Left ventricle myocardium inferior (tissue), 1 donor: ENCODE data around the gene FAM120B. TPM values are rescaled to one million over a fixed set of nuclear protein-coding genes. Genes with fewer than 3 reads are reported as not detected.
"Not testable (repeated sequence)": the region's sequence is repeated elsewhere in the genome, so short reads cannot be mapped to it uniquely, and the experiment has no call there.

Experiments
- DNase-seq: peaks from one replicate; pipeline ENCODE4 v3.0.0-alpha.2; 2020
- H3K27ac ChIP-seq: fragments of 200-600 bp; replicated peaks from 2 replicates; pipeline ENCODE4 v1.8.0; 2021
- H3K27me3 ChIP-seq: fragments of 200-600 bp; 2 replicates; pipeline ENCODE4 v1.8.0; 2021; ENCODE audit warnings: low read depth
- H3K36me3 ChIP-seq: fragments of 200-600 bp; 2 replicates; pipeline ENCODE4 v1.8.0; 2021
- H3K4me1 ChIP-seq: fragments of 200-600 bp; 2 replicates; pipeline ENCODE4 v1.8.0; 2021
- H3K4me3 ChIP-seq: fragments of 200-600 bp; 2 replicates; pipeline ENCODE4 v1.8.0; 2021; ENCODE audit warnings: mild to moderate bottlenecking, moderate library complexity
- H3K9me3 ChIP-seq: fragments of 200-600 bp; replicated peaks from 2 replicates; pipeline ENCODE4 v1.8.0; 2021
- intact Hi-C: fragments of 100-400 bp; cut with micrococcal nuclease; formaldehyde crosslinking; loops from one replicate; pipeline ENCODE4 v1.11.0; 2022
- total RNA-seq: library from RNA; stranded (reverse); fragmentation: NEBNext Ultra II Directional; extraction: Animal tissue kit (Norgen Biotek cat#: 25700); gene quantifications from one replicate; pipeline ENCODE4 v1.2.1, GENCODE V29; 2021
- TF ChIP-seq, protein P1 (sequence below): fragments of 200-600 bp; IDR thresholded peaks from 2 replicates; pipeline ENCODE4 v1.8.0; 2021; ENCODE audit warnings: antibody characterized with exemption, mild to moderate bottlenecking, borderline replicate concordance
- donor health status: DM: no; HTN: yes; CAD: no; lungs with severe emphysema.

FAM120B gene
- total RNA-seq, 1 donor from 2014 or later: 20.1 TPM

DNA sequence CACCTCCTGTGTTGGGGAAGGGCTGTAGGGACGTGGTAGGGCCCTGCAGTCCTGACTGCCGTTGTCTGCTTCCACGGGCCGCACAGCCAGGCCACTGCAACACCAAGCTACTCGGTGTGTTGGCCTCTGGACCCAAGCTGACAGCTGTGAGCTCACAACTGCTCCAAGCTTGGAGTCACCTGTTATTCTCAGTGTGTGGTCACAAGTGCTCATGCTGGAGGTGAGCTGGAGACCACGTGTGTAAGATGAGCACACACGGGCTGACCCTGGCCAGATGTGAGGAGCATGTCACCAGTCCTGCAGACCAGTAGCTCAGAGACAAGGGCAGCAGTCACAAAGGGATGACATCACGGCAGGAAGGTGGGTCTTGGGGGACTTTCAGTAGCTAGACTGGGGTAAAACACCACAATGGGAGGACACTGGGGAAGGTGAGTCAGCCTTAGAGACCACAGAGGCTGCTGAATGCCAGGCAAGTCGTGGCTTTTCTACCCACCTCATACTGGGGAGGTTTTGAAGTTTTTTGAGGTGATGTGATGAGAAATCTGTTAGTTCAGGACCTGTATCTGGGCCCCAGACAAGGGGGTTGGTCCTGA is 87.3 kb downstream of the FAM120B start:
- H3K4me3 ChIP-seq: no peak overlapping the region
- peaks cover 87% of the 10 kb centered on the region for H3K36me3 ChIP-seq
- TF ChIP-seq, protein P1, sequence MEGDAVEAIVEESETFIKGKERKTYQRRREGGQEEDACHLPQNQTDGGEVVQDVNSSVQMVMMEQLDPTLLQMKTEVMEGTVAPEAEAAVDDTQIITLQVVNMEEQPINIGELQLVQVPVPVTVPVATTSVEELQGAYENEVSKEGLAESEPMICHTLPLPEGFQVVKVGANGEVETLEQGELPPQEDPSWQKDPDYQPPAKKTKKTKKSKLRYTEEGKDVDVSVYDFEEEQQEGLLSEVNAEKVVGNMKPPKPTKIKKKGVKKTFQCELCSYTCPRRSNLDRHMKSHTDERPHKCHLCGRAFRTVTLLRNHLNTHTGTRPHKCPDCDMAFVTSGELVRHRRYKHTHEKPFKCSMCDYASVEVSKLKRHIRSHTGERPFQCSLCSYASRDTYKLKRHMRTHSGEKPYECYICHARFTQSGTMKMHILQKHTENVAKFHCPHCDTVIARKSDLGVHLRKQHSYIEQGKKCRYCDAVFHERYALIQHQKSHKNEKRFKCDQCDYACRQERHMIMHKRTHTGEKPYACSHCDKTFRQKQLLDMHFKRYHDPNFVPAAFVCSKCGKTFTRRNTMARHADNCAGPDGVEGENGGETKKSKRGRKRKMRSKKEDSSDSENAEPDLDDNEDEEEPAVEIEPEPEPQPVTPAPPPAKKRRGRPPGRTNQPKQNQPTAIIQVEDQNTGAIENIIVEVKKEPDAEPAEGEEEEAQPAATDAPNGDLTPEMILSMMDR: no peak
- H3K27me3 ChIP-seq: no peaks in the 10 kb centered on the region
- no peak for DNase-seq
- intact Hi-C loops: no loop called here
- H3K27ac ChIP-seq: no peak overlapping the region
- peaks cover 11% of the 10 kb centered on the region for H3K4me1 ChIP-seq
- no peaks in the 10 kb centered on the region for H3K9me3 ChIP-seq

DNA sequence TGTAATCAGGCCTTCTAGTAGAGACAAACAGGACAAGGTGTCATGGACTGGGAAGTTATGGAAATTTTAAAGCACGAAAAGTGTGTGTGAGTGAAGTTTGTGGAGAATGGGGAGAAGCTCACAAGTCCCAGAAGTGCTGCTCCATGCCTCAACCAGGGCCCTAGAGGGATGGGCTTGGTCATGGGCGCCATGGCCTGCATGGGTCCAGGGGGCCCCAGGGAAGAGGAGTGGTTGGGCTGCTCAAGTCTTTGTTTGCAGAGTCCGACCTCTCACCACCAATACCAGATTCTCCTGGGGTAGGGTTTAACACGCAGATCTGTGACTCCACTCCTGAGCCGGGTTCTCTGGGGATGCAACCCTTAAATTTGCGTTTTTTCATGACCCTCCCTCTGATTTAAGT is 88.4 kb downstream of the FAM120B start:
- no peak overlapping the region for H3K4me3 ChIP-seq
- intact Hi-C loops: no loop called here
- peaks cover 5% of the 10 kb centered on the region for H3K4me1 ChIP-seq
- H3K27me3 ChIP-seq: no peaks in the 10 kb centered on the region
- no peaks in the 10 kb centered on the region for H3K9me3 ChIP-seq
- TF ChIP-seq, protein P1: no peak
- no peak for DNase-seq
- peaks cover 79% of the 10 kb centered on the region for H3K36me3 ChIP-seq
- no peak overlapping the region for H3K27ac ChIP-seq

DNA sequence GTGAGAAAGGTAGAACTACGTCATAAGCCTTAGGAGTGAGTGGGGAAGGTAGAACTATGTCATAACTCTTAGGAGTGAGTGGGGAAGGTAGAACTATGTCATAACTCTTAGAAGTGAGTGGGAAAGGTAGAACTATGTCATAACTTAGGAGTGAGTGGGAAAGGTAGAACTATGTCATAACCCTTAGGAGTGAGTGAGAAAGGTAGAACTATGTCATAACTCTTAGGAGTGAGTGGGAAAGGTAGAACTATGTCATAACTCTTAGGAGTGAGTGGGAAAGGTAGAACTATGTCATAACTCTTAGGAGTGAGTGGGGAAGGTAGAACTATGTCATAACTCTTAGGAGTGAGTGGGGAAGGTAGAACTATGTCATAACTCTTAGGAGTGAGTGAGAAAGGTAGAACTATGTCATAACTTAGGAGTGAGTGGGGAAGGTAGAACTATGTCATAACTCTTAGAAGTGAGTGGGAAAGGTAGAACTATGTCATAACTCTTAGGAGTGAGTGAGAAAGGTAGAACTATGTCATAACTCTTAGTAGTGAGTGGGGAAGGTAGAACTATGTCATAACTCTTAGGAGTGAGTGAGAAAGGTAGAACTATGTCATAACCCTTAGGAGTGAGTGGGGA is 92.3 kb downstream of the FAM120B start:
- H3K4me3 ChIP-seq, H3K27ac ChIP-seq, H3K27me3 ChIP-seq, H3K9me3 ChIP-seq, intact Hi-C loops, DNase-seq, H3K4me1 ChIP-seq: not testable (repeated sequence)
- peaks cover 77% of the 10 kb centered on the region for H3K36me3 ChIP-seq

DNA sequence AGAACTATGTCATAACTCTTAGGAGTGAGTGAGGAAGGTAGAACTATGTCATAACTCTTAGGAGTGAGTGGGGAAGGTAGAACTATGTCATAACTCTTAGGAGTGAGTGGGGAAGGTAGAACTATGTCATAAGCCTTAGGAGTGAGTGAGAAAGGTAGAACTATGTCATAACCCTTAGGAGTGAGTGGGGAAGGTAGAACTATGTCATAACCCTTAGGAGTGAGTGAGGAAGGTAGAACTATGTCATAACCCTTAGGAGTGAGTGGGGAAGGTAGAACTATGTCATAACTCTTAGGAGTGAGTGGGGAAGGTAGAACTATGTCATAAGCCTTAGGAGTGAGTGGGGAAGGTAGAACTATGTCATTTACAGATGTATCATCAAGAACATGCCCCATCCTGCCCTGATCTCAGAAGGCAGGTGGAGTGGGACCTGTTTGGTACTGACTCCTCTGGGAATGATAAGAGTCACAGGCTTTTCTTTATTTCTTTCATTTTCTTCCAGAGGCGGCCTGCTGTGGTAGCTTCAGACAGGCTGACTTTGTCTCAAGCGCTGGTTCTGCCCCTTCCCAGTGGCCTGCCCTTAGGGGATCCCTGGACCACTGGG is 93.5 kb downstream of the FAM120B start:
- H3K27ac ChIP-seq, H3K4me1 ChIP-seq, intact Hi-C loops, H3K27me3 ChIP-seq, DNase-seq, H3K4me3 ChIP-seq, H3K9me3 ChIP-seq: not testable (repeated sequence)
- peaks cover 78% of the 10 kb centered on the region for H3K36me3 ChIP-seq

DNA sequence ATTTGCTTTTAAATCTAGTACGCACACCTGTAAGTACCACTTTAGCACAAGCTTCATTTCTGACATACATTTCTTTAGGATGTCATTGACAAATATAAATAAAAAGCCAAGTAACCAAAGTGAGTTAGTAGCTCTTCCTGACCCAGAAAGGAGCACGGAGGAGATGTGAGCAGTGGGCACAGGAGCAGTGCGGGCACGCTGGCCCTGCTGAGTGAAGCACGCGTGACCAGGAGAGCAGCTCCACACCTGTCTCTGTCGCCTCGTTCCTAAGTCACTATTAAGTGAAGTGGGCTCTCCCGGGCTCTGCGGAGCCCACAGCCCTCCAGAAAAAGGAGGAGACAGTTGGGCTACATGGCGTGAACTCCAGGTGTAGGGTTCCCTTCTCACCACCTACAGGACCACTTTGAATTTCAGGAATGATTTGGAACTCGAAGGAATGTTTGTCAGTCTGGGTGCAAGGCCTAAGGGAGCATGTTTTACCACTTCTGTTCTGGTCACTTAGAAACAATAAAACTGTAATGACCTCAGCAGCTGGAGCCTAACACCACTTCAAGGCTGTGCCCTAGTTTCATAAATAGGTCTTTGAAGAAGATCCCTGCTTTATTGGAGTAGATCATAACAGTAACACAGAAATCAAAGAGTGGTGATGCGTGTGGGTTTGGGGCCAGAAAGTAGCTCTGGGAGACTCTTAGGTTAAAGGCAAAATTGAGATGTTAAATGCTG is 95.9 kb downstream of the FAM120B start:
- no peaks in the 10 kb centered on the region for H3K4me1 ChIP-seq
- H3K27ac ChIP-seq: no peak overlapping the region
- peaks cover 66% of the 10 kb centered on the region for H3K36me3 ChIP-seq
- H3K4me3 ChIP-seq: no peak overlapping the region
- no peak for DNase-seq
- intact Hi-C loops: no loop called here
- TF ChIP-seq, protein P1: no peak
- no peaks in the 10 kb centered on the region for H3K27me3 ChIP-seq
- H3K9me3 ChIP-seq: no peaks in the 10 kb centered on the region

DNA sequence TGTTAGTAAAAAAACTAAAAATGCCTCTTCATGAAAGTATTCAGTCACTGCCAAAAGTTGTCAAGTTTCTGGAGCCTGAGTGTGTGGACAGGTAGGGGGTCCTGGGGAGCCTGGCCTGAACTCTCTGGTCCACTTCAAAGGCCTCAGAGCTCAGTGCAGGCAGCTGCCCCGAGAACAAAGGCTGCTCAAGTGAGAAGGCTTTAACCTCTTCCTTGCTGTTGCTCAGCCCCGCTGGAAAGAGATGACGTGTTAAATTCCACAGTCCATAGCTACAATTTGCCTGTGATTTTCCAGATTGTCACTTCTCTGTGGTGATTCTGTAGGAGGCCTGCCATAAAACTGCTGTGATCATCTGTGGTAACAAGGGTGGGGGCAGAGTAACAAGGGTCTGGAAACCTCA is 96.9 kb downstream of the FAM120B start:
- H3K4me1 ChIP-seq: no peaks in the 10 kb centered on the region
- peaks cover 60% of the 10 kb centered on the region for H3K36me3 ChIP-seq
- intact Hi-C loops: no loop called here
- no peak overlapping the region for H3K4me3 ChIP-seq
- no peaks in the 10 kb centered on the region for H3K27me3 ChIP-seq
- TF ChIP-seq, protein P1: no peak
- H3K27ac ChIP-seq: no peak overlapping the region
- no peak for DNase-seq
- no peaks in the 10 kb centered on the region for H3K9me3 ChIP-seq
